Measurements from ENCODE around the gene CCKAR.
"Not testable (repeated sequence)": the region's sequence is repeated elsewhere in the genome, so short reads cannot be mapped to it uniquely, and the experiment has no call there.

The CCKAR gene

DNA sequence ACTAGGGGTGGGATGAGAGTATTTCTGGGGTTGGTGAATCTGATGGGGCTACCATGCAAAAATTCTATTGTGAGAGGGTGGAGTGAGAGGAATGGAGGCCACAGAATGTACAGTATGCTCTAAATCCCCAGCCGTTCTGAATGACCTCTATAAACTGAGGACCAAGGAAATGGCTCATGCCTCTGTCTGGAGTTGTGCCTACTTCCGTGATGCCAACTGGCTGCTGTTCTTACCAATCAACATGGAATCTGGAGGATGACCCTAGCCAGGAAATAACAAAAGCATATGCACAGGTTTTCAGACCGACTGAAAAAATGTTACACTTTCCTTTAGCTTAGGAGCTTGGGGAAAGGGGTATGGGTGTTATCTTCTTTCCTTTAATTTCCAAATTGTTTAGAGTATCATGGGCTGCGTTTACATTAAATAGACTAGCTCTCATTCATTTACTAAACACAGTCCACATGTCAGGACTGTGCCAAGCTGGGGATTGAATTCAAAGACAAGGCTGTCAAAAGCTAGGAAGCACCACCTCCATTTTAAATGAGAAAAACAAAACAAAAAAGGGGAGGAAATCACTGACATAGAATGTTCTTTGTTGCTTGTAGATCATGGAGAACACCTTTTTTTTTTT, 20.2 kb upstream of the CCKAR start:
- no peak overlapping the region for H3K4me3 ChIP-seq (ENCODE audit: low read depth in 1 of 2, low read length in 2 of 2)
- no peak overlapping the region for H3K9ac ChIP-seq (ENCODE audit: low read length)
- peak overlapping the region; percentile 78 for H3K27ac ChIP-seq (ENCODE audit: low read depth, low read length)

DNA sequence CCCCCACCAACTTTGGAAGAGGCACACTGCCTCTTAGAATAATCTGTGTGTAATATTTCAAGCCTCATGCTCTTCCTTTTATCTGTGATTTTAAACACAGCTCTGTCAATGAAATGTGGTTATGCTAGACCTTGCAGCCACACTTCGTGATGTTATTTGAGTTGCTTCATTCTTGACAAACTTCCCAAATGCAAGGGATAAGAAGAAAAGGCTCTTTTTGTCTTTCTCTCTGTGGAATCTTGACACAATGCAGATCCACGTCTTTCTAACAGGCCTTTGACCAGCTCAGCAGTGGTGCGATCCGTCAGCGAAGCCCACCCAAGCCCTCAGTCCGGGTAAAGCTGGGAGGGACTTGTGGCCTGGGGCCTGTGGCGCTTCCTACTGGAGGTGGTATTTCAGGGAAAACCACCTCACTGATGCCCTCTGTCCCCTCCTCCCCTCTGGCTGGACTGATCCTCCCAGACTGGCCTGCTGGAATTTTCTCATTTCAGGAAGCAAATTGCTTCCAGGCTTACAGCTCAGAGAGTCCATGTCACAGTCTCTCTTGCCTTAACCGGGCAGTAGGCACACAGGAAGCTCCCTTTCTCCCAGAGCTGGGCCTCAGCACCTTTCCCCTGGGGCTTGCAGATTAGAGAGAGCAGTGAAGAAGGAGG, 19.5 kb upstream of the CCKAR start:
- Histone ChIP-seq H3K9ac (ENCODE audit: low read length) (no peak overlapping the region), H3K27me3 (ENCODE audit: control insufficient read depth in 1 of 2, insufficient read depth in 2 of 2, low read length in 2 of 2) (no peaks in the 10 kb centered on the region), H3K36me3 (ENCODE audit: insufficient read depth, low read length) (no peaks in the 10 kb centered on the region), H3K4me3 (ENCODE audit: low read depth in 1 of 2, low read length in 2 of 2) (no peak overlapping the region), H3K27ac (ENCODE audit: low read depth, low read length) (peak overlapping the region; percentile 78), H3K4me1 (ENCODE audit: insufficient read depth, low read length) (peaks cover 13% of the 10 kb centered on the region), H3K9me3 (ENCODE audit: low read length) (no peaks in the 10 kb centered on the region)

More for the DNA sequence above, 20.2 kb upstream of the CCKAR start:
- Histone ChIP-seq H3K27me3 (ENCODE audit: control insufficient read depth in 1 of 2, insufficient read depth in 2 of 2, low read length in 2 of 2) (no peaks in the 10 kb centered on the region), H3K4me1 (ENCODE audit: insufficient read depth, low read length) (peaks cover 13% of the 10 kb centered on the region), H3K9me3 (ENCODE audit: low read length) (no peaks in the 10 kb centered on the region), H3K36me3 (ENCODE audit: insufficient read depth, low read length) (no peaks in the 10 kb centered on the region)

DNA sequence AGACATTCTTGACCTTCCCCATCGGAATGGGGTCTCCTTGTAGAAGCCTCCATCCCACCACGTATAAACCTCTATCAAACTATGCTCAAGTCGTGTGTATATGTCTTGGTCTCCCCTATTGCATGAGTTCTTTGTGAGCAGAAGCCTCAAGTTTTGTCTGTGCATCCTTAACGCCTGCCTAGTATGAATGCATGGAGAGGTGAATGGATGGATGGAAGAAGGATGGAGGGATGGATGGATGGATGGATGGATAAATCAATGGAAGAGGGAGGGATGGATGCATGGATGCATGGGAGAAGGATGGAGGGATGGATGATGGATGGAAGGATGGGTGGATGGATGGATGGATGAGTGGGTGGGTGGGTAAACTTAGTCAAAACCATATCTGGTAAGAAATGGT, 17.0 kb upstream of the CCKAR start:
- peaks cover 27% of the 10 kb centered on the region for H3K4me1 ChIP-seq (ENCODE audit: insufficient read depth, low read length)
- no peak overlapping the region for H3K9ac ChIP-seq (ENCODE audit: low read length)
- H3K27ac ChIP-seq (ENCODE audit: low read depth, low read length), result no peak overlapping the region
- no peaks in the 10 kb centered on the region for H3K36me3 ChIP-seq (ENCODE audit: insufficient read depth, low read length)
- H3K27me3 ChIP-seq (ENCODE audit: control insufficient read depth in 1 of 2, insufficient read depth in 2 of 2, low read length in 2 of 2), result no peaks in the 10 kb centered on the region
- no peak overlapping the region for H3K4me3 ChIP-seq (ENCODE audit: low read depth in 1 of 2, low read length in 2 of 2)
- no peaks in the 10 kb centered on the region for H3K9me3 ChIP-seq (ENCODE audit: low read length)

DNA sequence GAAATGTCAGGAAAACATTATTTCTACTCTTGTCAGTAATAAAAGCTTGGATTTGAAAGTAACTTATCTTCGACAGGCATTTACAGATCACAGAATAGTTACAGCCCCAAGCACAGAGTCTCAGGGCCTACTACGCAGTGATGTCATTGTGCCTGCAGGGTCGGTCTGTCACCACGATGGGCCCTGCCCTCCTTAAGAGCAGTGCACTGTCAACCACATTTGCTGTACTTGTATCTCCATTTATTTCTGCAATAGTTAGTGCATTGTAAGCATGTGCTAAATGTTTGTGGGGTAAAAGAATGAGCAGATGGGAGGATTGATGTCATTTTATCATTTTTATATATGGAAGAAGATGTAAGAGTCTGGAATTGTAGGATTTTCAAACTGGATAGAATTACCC, 13.6 kb upstream of the CCKAR start:
- Histone ChIP-seq H3K4me3 (ENCODE audit: low read depth in 1 of 2, low read length in 2 of 2) (no peak overlapping the region), H3K9ac (ENCODE audit: low read length) (no peak overlapping the region), H3K4me1 (ENCODE audit: insufficient read depth, low read length) (peaks cover 14% of the 10 kb centered on the region), H3K36me3 (ENCODE audit: insufficient read depth, low read length) (no peaks in the 10 kb centered on the region), H3K27me3 (ENCODE audit: control insufficient read depth in 1 of 2, insufficient read depth in 2 of 2, low read length in 2 of 2) (no peaks in the 10 kb centered on the region), H3K27ac (ENCODE audit: low read depth, low read length) (no peak overlapping the region), H3K9me3 (ENCODE audit: low read length) (no peaks in the 10 kb centered on the region)

DNA sequence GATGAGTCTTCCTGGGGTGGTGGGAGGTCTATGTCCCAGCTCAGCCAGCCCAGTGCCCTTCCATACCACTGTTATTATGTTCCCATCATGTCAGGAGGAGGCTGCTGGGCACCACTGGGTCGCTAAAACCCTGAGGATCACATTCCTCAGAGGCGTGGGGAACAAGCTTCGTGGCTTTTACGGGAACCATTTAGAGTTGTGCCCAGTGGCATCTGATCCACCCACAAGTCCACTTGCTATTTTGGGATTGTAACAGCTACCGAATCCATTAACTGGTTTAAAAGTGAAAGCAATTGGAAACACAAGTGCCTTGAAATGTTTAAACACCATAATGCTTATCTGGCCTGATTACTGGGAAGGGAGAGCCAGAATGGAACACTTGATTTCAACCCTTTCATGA, 13.1 kb upstream of the CCKAR start:
- Histone ChIP-seq H3K27ac (ENCODE audit: low read depth, low read length) (no peak overlapping the region), H3K27me3 (ENCODE audit: control insufficient read depth in 1 of 2, insufficient read depth in 2 of 2, low read length in 2 of 2) (no peaks in the 10 kb centered on the region), H3K9me3 (ENCODE audit: low read length) (no peaks in the 10 kb centered on the region), H3K4me3 (ENCODE audit: low read depth in 1 of 2, low read length in 2 of 2) (no peak overlapping the region), H3K4me1 (ENCODE audit: insufficient read depth, low read length) (peaks cover 14% of the 10 kb centered on the region), H3K36me3 (ENCODE audit: insufficient read depth, low read length) (no peaks in the 10 kb centered on the region), H3K9ac (ENCODE audit: low read length) (no peak overlapping the region)

DNA sequence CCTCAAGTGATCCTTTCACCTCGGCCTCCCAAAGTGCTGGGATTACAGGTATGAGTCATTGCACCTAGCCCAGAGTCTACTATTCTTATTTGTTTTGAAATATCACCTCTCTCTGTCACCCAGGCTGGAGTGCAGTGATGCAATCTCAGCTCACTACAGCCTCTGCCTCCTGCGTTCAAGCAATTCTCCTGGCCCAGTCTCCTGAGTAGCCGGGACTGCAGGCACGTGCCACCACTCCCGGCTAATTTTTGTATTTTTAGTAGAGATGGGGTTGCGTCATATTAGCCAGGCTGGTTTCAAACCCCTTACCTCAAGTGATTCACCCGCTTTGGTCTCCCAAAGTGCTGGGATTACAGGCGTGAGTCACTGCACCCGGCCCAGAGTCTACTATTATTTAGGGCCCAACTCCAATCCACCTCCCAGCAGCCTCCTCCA, 10.3 kb upstream of the CCKAR start:
- not testable (repeated sequence) for H3K36me3 ChIP-seq (ENCODE audit: insufficient read depth, low read length); H3K9ac ChIP-seq (ENCODE audit: low read length); H3K27ac ChIP-seq (ENCODE audit: low read depth, low read length); H3K27me3 ChIP-seq (ENCODE audit: control insufficient read depth in 1 of 2, insufficient read depth in 2 of 2, low read length in 2 of 2); H3K4me3 ChIP-seq (ENCODE audit: low read depth in 1 of 2, low read length in 2 of 2); H3K9me3 ChIP-seq (ENCODE audit: low read length)
- H3K4me1 ChIP-seq (ENCODE audit: insufficient read depth, low read length), result peaks cover 14% of the 10 kb centered on the region

DNA sequence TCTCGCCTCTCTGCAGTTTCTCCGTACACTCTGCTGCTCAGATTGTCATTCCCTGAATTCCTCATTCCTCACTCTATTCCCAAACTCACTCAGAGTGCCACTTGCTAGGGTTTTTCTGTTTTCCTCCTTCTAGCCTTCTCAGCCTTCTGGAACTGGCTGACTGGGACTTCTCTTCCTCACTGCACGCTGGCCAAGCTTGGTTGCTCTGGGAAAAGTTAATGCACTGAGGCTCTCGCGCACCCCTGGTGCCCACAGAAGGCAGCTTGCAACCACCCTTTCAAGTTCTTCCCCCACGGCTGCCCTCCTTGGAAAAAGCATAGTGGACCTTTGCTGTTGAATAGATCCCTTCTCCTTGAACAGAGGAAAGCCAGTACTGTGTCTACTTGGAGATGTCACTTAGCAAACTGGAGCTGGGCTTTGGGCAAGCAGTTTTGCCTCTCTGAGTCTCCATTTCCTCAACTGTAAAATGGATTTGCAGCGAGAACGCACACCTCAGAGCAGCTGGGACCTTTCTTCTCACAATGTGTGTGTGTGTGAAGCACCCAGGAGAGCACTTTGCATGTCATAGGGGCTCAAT, 6.0 kb upstream of the CCKAR start:
- Histone ChIP-seq H3K4me1 (ENCODE audit: insufficient read depth, low read length) (no peaks in the 10 kb centered on the region), H3K4me3 (ENCODE audit: low read depth in 1 of 2, low read length in 2 of 2) (no peak overlapping the region), H3K9me3 (ENCODE audit: low read length) (no peaks in the 10 kb centered on the region), H3K27me3 (ENCODE audit: control insufficient read depth in 1 of 2, insufficient read depth in 2 of 2, low read length in 2 of 2) (no peaks in the 10 kb centered on the region), H3K27ac (ENCODE audit: low read depth, low read length) (no peak overlapping the region), H3K36me3 (ENCODE audit: insufficient read depth, low read length) (no peaks in the 10 kb centered on the region), H3K9ac (ENCODE audit: low read length) (no peak overlapping the region)

DNA sequence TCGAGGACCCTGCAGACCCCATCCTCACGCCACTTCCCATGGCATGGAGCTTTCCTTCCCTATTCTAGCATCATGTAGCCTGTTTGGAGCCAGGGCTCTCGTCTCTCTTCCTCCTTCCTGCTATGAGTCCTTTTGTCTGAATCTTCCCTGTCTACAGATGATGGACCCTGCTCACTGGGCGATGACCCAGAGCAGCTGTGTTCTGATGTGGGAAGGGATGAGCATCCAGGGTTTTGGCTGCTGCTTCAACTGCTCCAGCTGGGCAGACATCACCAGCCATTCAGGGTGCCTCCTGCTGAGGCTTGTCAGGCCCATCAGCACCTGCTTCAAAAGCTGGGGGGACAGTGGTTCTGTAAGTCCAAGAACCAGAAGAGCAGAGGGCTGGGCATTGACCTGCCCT, 3.2 kb upstream of the CCKAR start:
- H3K9me3 ChIP-seq (ENCODE audit: low read length), result no peaks in the 10 kb centered on the region
- no peak overlapping the region for H3K4me3 ChIP-seq (ENCODE audit: low read depth in 1 of 2, low read length in 2 of 2)
- H3K9ac ChIP-seq (ENCODE audit: low read length), result no peak overlapping the region
- H3K4me1 ChIP-seq (ENCODE audit: insufficient read depth, low read length), result no peaks in the 10 kb centered on the region
- H3K27ac ChIP-seq (ENCODE audit: low read depth, low read length), result no peak overlapping the region
- no peaks in the 10 kb centered on the region for H3K27me3 ChIP-seq (ENCODE audit: control insufficient read depth in 1 of 2, insufficient read depth in 2 of 2, low read length in 2 of 2)
- H3K36me3 ChIP-seq (ENCODE audit: insufficient read depth, low read length), result no peaks in the 10 kb centered on the region

DNA sequence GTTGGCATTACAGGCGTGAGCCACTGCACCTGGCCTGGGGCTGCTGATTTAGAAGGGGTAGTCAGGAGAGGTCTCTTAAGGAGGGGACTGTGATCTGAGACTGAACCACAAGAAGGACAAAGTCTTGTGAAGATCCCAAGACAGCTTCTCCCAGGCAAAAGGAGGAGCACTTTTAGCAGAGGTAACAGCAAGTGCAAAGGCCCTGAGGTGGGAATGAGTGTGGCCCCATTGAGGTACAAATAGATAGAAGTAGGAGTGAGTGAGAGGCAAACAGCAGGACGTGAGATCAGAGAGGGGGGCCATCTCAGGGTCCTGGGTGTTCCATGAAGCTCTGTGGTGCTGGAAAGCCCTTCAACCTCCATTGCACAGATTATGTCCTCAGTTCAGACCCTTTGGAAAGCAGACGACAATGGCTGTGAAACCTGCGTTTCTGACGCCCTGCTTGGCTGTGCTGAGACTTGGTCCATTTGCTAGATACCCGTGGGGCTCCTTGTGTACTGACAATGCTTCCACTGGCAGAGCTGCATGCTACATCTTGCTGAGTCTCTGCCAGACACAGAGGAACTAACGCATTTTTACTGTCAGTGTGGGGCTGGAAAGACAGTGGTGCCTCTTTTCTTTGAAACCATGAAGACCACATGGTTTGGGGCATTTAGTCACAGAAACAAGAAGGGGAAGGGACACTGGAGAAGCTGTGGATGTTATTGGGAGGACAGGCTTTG, 1.3 kb upstream of the CCKAR start:
- Histone ChIP-seq H3K4me3 (ENCODE audit: low read depth in 1 of 2, low read length in 2 of 2) (no peak overlapping the region), H3K36me3 (ENCODE audit: insufficient read depth, low read length) (no peaks in the 10 kb centered on the region), H3K27me3 (ENCODE audit: control insufficient read depth in 1 of 2, insufficient read depth in 2 of 2, low read length in 2 of 2) (no peaks in the 10 kb centered on the region), H3K27ac (ENCODE audit: low read depth, low read length) (no peak overlapping the region), H3K4me1 (ENCODE audit: insufficient read depth, low read length) (no peaks in the 10 kb centered on the region), H3K9ac (ENCODE audit: low read length) (no peak overlapping the region), H3K9me3 (ENCODE audit: low read length) (no peaks in the 10 kb centered on the region)

DNA sequence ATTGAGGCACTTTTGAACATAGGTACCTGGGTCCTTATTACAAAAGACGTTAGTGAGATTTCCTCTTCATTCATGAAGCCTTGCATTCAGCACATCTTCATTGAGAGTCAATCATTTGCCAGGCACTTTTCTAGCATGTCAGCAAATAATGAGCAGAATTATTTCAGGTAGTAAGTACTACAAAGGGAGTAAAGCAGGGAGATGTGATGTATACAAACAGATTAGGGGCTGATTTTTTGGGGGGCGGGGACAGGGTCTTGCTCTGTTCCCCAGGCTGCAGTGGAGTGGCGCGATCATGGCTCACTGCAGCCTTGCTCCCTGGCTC, 638 bp upstream of the CCKAR start:
- Histone ChIP-seq H3K27ac (ENCODE audit: low read depth, low read length) (no peak overlapping the region), H3K9ac (ENCODE audit: low read length) (no peak overlapping the region), H3K9me3 (ENCODE audit: low read length) (no peaks in the 10 kb centered on the region), H3K27me3 (ENCODE audit: control insufficient read depth in 1 of 2, insufficient read depth in 2 of 2, low read length in 2 of 2) (no peaks in the 10 kb centered on the region), H3K4me3 (ENCODE audit: low read depth in 1 of 2, low read length in 2 of 2) (no peak overlapping the region), H3K36me3 (ENCODE audit: insufficient read depth, low read length) (no peaks in the 10 kb centered on the region), H3K4me1 (ENCODE audit: insufficient read depth, low read length) (no peaks in the 10 kb centered on the region)

DNA sequence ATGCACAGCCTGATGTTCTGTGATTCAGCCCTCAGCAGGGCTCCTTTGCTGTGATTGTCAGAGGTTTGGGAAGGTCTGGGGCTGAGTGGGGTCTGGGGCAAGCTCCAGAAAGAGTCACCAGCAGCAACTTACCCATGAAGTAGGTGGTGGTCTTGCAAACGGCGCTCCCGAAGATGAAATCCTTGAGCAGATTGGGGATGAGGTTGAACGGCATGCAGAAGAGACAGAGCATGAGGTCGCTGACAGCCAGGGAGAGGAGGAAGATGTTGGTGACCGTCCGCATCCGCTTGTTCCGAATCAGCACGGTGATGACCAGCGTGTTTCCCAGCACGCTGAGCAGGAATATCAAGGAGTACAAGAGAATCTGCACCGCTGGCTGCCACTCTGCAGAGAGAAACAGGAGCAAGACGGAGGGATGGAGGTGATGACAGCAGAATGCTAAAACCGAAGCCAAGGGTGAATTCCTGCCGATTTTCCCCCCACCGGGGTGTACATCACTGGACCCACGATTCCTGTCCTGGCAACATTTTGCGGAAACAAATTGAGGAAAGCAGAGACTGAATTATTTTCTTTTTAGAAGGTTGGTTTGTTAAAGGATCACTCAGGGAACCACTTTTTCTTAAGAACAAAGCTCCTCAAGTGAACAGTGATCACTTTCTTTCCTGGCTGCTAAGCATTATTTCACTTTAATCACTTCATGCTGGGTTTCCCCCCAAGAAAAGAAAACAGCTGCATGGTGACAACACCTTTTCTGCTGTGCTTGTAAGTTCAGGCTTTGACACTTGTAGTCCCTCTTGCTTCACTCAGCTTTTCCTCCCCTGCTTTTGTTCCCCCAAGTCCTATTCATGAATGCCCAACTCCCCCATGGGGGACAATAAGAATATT, 941 bp downstream of the CCKAR start:
- Histone ChIP-seq H3K27ac (ENCODE audit: low read depth, low read length) (no peak overlapping the region), H3K36me3 (ENCODE audit: insufficient read depth, low read length) (no peaks in the 10 kb centered on the region), H3K9me3 (ENCODE audit: low read length) (no peaks in the 10 kb centered on the region), H3K4me3 (ENCODE audit: low read depth in 1 of 2, low read length in 2 of 2) (peak overlapping the region in 1 of 2 donors; percentile 26), H3K4me1 (ENCODE audit: insufficient read depth, low read length) (peaks cover 6% of the 10 kb centered on the region), H3K9ac (ENCODE audit: low read length) (no peak overlapping the region), H3K27me3 (ENCODE audit: control insufficient read depth in 1 of 2, insufficient read depth in 2 of 2, low read length in 2 of 2) (no peaks in the 10 kb centered on the region)

All from muscle layer of colon (tissue), 2 donors.